ENCODE measurements around the gene LINC00632. TPM values are rescaled to one million over a fixed set of nuclear protein-coding genes. Genes with fewer than 3 reads are reported as not detected.
A peak's percentile ranks its signal among the peaks of the same experiment; 100 is the strongest.

The LINC00632 gene
- total RNA-seq, 1 donor from 2014 or later, result 221 TPM

GRCh38 chrX:140765043-140765784 lies 55.7 kb downstream of the LINC00632 start:
- DNase-seq, result no peak
- no peak for TF ChIP-seq CTCF (IDR thresholded peaks at IDR 0.05)
- H3K27me3 ChIP-seq, result no peaks in the 10 kb centered on the region
- no peaks in the 10 kb centered on the region for H3K9me3 ChIP-seq
- no peaks in the 10 kb centered on the region for H3K4me1 ChIP-seq
- no peak for ATAC-seq
- peak overlapping the region; percentile 39 for H3K4me3 ChIP-seq
- H3K27ac ChIP-seq, result no peak overlapping the region
- H3K36me3 ChIP-seq, result no peaks in the 10 kb centered on the region
- intact Hi-C loops (cut with DNase I), result no loop called here

GRCh38 chrX:140766024-140766611 lies 56.6 kb downstream of the LINC00632 start:
- H3K4me3 ChIP-seq, result peak overlapping the region; percentile 39
- H3K27ac ChIP-seq, result no peak overlapping the region
- TF ChIP-seq CTCF (IDR thresholded peaks at IDR 0.05), result peak; percentile 71
- peak; percentile 60 for DNase-seq
- intact Hi-C loops (cut with DNase I), result no loop called here
- H3K36me3 ChIP-seq, result no peaks in the 10 kb centered on the region
- no peaks in the 10 kb centered on the region for H3K4me1 ChIP-seq
- H3K9me3 ChIP-seq, result no peaks in the 10 kb centered on the region
- no peaks in the 10 kb centered on the region for H3K27me3 ChIP-seq
- ATAC-seq, result peak; percentile 59

- H3K27me3 ChIP-seq, result no peaks in the 10 kb centered on the region
- H3K27ac ChIP-seq, result no peak overlapping the region
- H3K4me1 ChIP-seq, result no peaks in the 10 kb centered on the region
- ATAC-seq (no peak), DNase-seq (no peak)
- H3K4me3 ChIP-seq, result no peak overlapping the region
- TF ChIP-seq CTCF (IDR thresholded peaks at IDR 0.05), result no peak
- H3K9me3 ChIP-seq, result no peaks in the 10 kb centered on the region
- intact Hi-C loops (cut with DNase I), result no loop called here
- H3K36me3 ChIP-seq, result no peaks in the 10 kb centered on the region
Observed at GRCh38 chrX:140767646-140768045, 58.1 kb downstream of the LINC00632 start.

GRCh38 chrX:140775211-140775610 lies 65.7 kb downstream of the LINC00632 start:
- intact Hi-C loops (cut with DNase I), result no loop called here

GRCh38 chrX:140776320-140776719 lies 66.8 kb downstream of the LINC00632 start:
- ATAC-seq (no peak), DNase-seq (no peak)
- H3K4me1 ChIP-seq, result no peaks in the 10 kb centered on the region
- H3K27ac ChIP-seq, result no peak overlapping the region
- TF ChIP-seq CTCF (IDR thresholded peaks at IDR 0.05), result no peak
- H3K4me3 ChIP-seq, result no peak overlapping the region
- no peaks in the 10 kb centered on the region for H3K9me3 ChIP-seq
- no peaks in the 10 kb centered on the region for H3K36me3 ChIP-seq
- intact Hi-C loops (cut with DNase I), result no loop called here
- H3K27me3 ChIP-seq, result no peaks in the 10 kb centered on the region

More at GRCh38 chrX:140775211-140775610, 65.7 kb downstream of the LINC00632 start:
- no peak for ATAC-seq
- H3K36me3 ChIP-seq, result no peaks in the 10 kb centered on the region
- no peaks in the 10 kb centered on the region for H3K27me3 ChIP-seq
- no peak for DNase-seq
- TF ChIP-seq CTCF (IDR thresholded peaks at IDR 0.05), result no peak
- no peaks in the 10 kb centered on the region for H3K9me3 ChIP-seq
- H3K27ac ChIP-seq, result no peak overlapping the region
- no peak overlapping the region for H3K4me3 ChIP-seq
- no peaks in the 10 kb centered on the region for H3K4me1 ChIP-seq

Data from upper lobe of right lung (tissue), 1 donor.